Nephron progenitor cell (in vitro differentiated cells): ENCODE measurements around the gene CARD19.

ENCODE experiments used
- DNase-seq: peaks from one replicate; pipeline ENCODE4 v3.0.0; 2021
- H3K27ac Mint-ChIP-seq: 2 replicates; pipeline ENCODE4 v1.8.0; 2021; ENCODE audit warnings: mild to moderate bottlenecking, moderate library complexity, mixed read lengths
- H3K27me3 Mint-ChIP-seq: 2 replicates; pipeline ENCODE4 v1.8.0; 2021; ENCODE audit warnings: mild to moderate bottlenecking, low read depth, mixed read lengths; ENCODE audit not compliant: poor library complexity
- H3K36me3 Mint-ChIP-seq: 2 replicates; pipeline ENCODE4 v1.8.0; 2021; ENCODE audit warnings: low read depth, mixed read lengths
- H3K4me1 Mint-ChIP-seq: 2 replicates; pipeline ENCODE4 v1.8.0; 2021; ENCODE audit warnings: mixed read lengths
- H3K4me3 Mint-ChIP-seq: 2 replicates; pipeline ENCODE4 v1.8.0; 2021; ENCODE audit warnings: mild to moderate bottlenecking, moderate library complexity, mixed read lengths
- H3K9me3 Mint-ChIP-seq: 2 replicates; pipeline ENCODE4 v1.8.0; 2021; ENCODE audit warnings: mild to moderate bottlenecking, moderate library complexity, mixed read lengths
- CTCF ChIP-seq: fragments of 200-600 bp; sonication (generic); IDR thresholded peaks from 2 replicates; pipeline ENCODE4 v1.5.0; 2021; ENCODE audit warnings: antibody characterized with exemption

Gene CARD19

GRCh38 chr9:93079371-93079770, 16.6 kb upstream of the CARD19 start:
- Mint-ChIP-seq H3K9me3 (no peaks in the 10 kb centered on the region), H3K4me3 (no peak overlapping the region), H3K4me1 (peaks cover 29% of the 10 kb centered on the region), H3K27me3 (peaks cover 3% of the 10 kb centered on the region), H3K36me3 (no peaks in the 10 kb centered on the region), H3K27ac (no peak overlapping the region)
- no peak for TF ChIP-seq CTCF
- DNase-seq = no peak

- no peak overlapping the region for H3K27ac Mint-ChIP-seq
- H3K4me3 Mint-ChIP-seq = no peak overlapping the region
- H3K36me3 Mint-ChIP-seq = no peaks in the 10 kb centered on the region
- no peak for DNase-seq
- H3K9me3 Mint-ChIP-seq = peaks cover under 1% of the 10 kb centered on the region
- no peak for TF ChIP-seq CTCF
- peaks cover 25% of the 10 kb centered on the region for H3K4me1 Mint-ChIP-seq
- peaks cover 3% of the 10 kb centered on the region for H3K27me3 Mint-ChIP-seq
Observed at GRCh38 chr9:93080406-93080805, 15.6 kb upstream of the CARD19 start.

DNA sequence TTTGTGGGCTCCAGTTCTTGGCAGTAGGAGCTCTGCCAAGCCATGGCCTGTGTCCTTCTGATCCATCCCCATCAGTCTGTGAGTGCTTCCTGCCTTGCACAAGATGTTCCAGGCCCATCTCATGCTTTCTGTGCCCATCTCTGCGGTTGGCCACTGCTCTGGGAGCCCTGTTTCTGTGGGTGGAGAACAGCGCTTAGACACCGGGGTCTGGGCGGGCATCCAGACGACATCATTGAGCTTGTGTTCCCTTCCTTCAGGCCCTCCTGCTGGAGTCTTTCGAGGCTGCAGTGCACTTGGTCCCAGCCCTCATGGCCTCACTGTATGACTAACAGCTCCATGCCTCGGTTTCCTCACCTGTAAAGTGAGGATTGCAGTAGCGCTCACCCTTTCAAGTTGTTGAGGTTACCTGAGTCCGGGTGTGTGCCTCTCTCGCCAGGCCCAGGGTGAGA, 14.9 kb upstream of the CARD19 start:
- no peak for DNase-seq
- H3K4me3 Mint-ChIP-seq = no peak overlapping the region
- H3K4me1 Mint-ChIP-seq = peaks cover 25% of the 10 kb centered on the region
- no peak overlapping the region for H3K27ac Mint-ChIP-seq
- no peaks in the 10 kb centered on the region for H3K36me3 Mint-ChIP-seq
- no peak for TF ChIP-seq CTCF
- H3K27me3 Mint-ChIP-seq = peaks cover 3% of the 10 kb centered on the region
- H3K9me3 Mint-ChIP-seq = peaks cover 4% of the 10 kb centered on the region

- Mint-ChIP-seq H3K9me3 (peaks cover 9% of the 10 kb centered on the region), H3K4me1 (peaks cover 30% of the 10 kb centered on the region), H3K36me3 (peaks cover 5% of the 10 kb centered on the region), H3K27ac (no peak overlapping the region), H3K27me3 (peaks cover 3% of the 10 kb centered on the region), H3K4me3 (no peak overlapping the region)
- TF ChIP-seq CTCF = no peak
- no peak for DNase-seq
Observed at GRCh38 chr9:93081931-93082330, 14.1 kb upstream of the CARD19 start.

DNA sequence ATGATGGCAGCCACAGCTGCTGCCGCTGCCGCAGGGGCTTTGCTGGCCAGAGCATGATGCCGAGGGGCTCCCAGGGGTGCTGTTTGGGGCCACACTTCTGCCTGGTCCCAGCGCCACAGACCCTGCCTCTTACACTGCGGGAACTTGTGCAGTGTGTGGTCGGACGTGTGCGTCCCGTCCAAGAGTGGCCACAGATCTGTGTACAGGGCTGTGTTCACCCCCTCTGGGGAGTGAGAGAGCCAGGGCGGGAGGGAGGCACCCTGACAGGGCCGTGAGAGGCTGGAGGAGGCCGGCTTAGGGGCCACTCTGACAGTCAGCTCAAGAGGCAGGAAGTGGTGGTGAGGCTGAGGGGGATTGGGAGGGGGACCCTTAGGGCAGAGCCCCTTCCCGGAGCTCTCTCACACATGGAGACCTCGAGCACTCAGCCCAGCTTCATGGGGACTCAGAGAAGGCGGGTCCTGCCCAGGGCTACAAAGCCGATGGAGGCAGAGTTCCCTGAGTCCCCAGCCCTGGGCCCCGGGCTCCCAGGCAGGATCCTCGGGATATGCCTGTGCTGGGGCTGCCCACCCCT, 13.1 kb upstream of the CARD19 start:
- Mint-ChIP-seq H3K4me3 (no peak overlapping the region), H3K36me3 (peaks cover 5% of the 10 kb centered on the region), H3K4me1 (peaks cover 22% of the 10 kb centered on the region), H3K27me3 (no peaks in the 10 kb centered on the region), H3K27ac (no peak overlapping the region), H3K9me3 (peaks cover 9% of the 10 kb centered on the region)
- no peak for TF ChIP-seq CTCF
- no peak for DNase-seq
